HEK293 (cell line): ENCODE results near the gene SPEM3.

ENCODE experiments used
- CTCF ChIP-seq: fragments of 450-650 bp; formaldehyde crosslinking; IDR thresholded peaks from 2 replicates; pipeline ENCODE4 v1.5.1; 2016; ENCODE audit warnings: missing biosample characterization, missing genetic modification characterization
- PRDM4 ChIP-seq: fragments of 450-650 bp; formaldehyde crosslinking; IDR thresholded peaks from 2 replicates; pipeline ENCODE4 v1.5.1; 2017; ENCODE audit warnings: missing biosample characterization, missing genetic modification characterization
- ZNF239 ChIP-seq: fragments of 450-650 bp; formaldehyde crosslinking; IDR thresholded peaks from 2 replicates; pipeline ENCODE4 v1.5.1; 2016; ENCODE audit warnings: missing biosample characterization, missing genetic modification characterization
- ZNF449 ChIP-seq: fragments of 450-650 bp; formaldehyde crosslinking; IDR thresholded peaks from 2 replicates; pipeline ENCODE4 v1.5.1; 2017; ENCODE audit warnings: missing biosample characterization, mild to moderate bottlenecking, missing genetic modification characterization, moderate library complexity

GRCh38 chr17:7463372-7463846, 34.8 kb downstream of the SPEM3 start:
- TF ChIP-seq ZNF239 (tag by site-specific recombination) (no peak), ZNF449 (no peak), CTCF (tag by site-specific recombination) (no peak), PRDM4 (tag by site-specific recombination) (no peak)
